Amniotic stem cell (primary cell): ENCODE data around the gene MYORG.
A peak's percentile ranks its signal among the peaks of the same experiment; 100 is the strongest.

Source experiments
- DNase-seq: peaks from one replicate; lab custom pipeline; 2025; lab: John Stamatoyannopoulos, UW

MYORG gene

GRCh38 chr9:34332076-34332964 is 44.4 kb downstream of the MYORG start:
- DNase-seq = no peak

- DNase-seq = no peak
Observed at GRCh38 chr9:34331196-34331595, 45.5 kb downstream of the MYORG start.

- DNase-seq = peak; percentile 99
Observed at GRCh38 chr9:34328987-34329832, 47.5 kb downstream of the MYORG start, which contains the start of the genes KIF24 and NUDT2. Gene KIF24 (minus strand): TSS chr9:34329268. CDS start chr9:34311346, 17,922 bp downstream. Gene NUDT2 (plus strand): TSS chr9:34329569. CDS start chr9:34339040, 9,471 bp downstream.

GRCh38 chr9:34328500-34328986 is 48.2 kb downstream of the MYORG start:
- DNase-seq = no peak

GRCh38 chr9:34326690-34327089 is 50.0 kb downstream of the MYORG start:
- DNase-seq = no peak

GRCh38 chr9:34322899-34323591 is 53.7 kb downstream of the MYORG start:
- DNase-seq = no peak

GRCh38 chr9:34321451-34321850 is 55.2 kb downstream of the MYORG start:
- no peak for DNase-seq

GRCh38 chr9:34318163-34318790 is 58.4 kb downstream of the MYORG start:
- no peak for DNase-seq

- DNase-seq = no peak
Observed at GRCh38 chr9:34317436-34317835, 59.3 kb downstream of the MYORG start.
